OCI-LY3 (cell line): ENCODE data around the gene RGMA.

Experiments used
- H2AFZ ChIP-seq: fragments of 200-600, 300-600 bp; shearing (Covaris generic); 2 replicates; pipeline ENCODE4 v1.6.0; 2014; ENCODE audit warnings: antibody characterized with exemption, low read depth, low read length
- H3K27ac ChIP-seq: fragments of 200-600, 300-600 bp; sonication (generic); 2 replicates; pipeline ENCODE4 v1.5.1; 2014; ENCODE audit warnings: mild to moderate bottlenecking, low read length, moderate library complexity, mixed read lengths
- H3K27me3 ChIP-seq: fragments of 200-600, 300-600 bp; sonication (generic); 2 replicates; pipeline ENCODE4 v1.6.1; 2014; ENCODE audit warnings: low read depth, low read length, mixed read lengths
- H3K36me3 ChIP-seq: fragments of 200-600, 300-600 bp; sonication (generic); replicated peaks from 2 replicates; pipeline ENCODE3; 2014; ENCODE audit warnings: low read depth, low read length, mixed read lengths
- H3K4me1 ChIP-seq: fragments of 300-600, 200-600 bp; sonication (generic); 2 replicates; pipeline ENCODE4 v1.6.1; 2014; ENCODE audit warnings: low read length, mixed read lengths
- H3K4me2 ChIP-seq: fragments of 200-600, 300-600 bp; sonication (generic); 2 replicates; pipeline ENCODE4 v1.6.1; 2014; ENCODE audit warnings: low read length, mixed read lengths
- H3K4me3 ChIP-seq: fragments of 300-600, 200-600 bp; sonication (generic); 2 replicates; pipeline ENCODE4 v1.5.1; 2014; ENCODE audit warnings: antibody characterized with exemption, mild to moderate bottlenecking, low read length, moderate library complexity
- H3K79me2 ChIP-seq: fragments of 300-600, 200-600 bp; shearing (Covaris generic); 2 replicates; pipeline ENCODE4 v1.6.1; 2014; ENCODE audit warnings: mild to moderate bottlenecking, low read length, mixed read lengths
- H3K9ac ChIP-seq: fragments of 300-600, 200-600 bp; shearing (Covaris generic); 2 replicates; pipeline ENCODE4 v1.6.0; 2014; ENCODE audit warnings: mild to moderate bottlenecking, low read length, moderate library complexity
- H3K9me3 ChIP-seq: fragments of 200-600, 300-600 bp; shearing (Covaris generic); 2 replicates; pipeline ENCODE4 v1.6.1; 2014; ENCODE audit warnings: low read length, mixed read lengths; ENCODE audit not compliant: insufficient read depth
- H4K20me1 ChIP-seq: fragments of 200-600, 300-600 bp; sonication (generic); 2 replicates; pipeline ENCODE4 v1.6.1; 2016; ENCODE audit warnings: low read length, mixed read lengths; ENCODE audit not compliant: insufficient read depth
- CTCF ChIP-seq: fragments of 200-600, 300-600 bp; sonication (generic); IDR thresholded peaks from 2 replicates; pipeline ENCODE4 v1.5.1; 2014; ENCODE audit warnings: antibody characterized with exemption, low read length, low read depth
- EZH2phosphoT487 ChIP-seq: fragments of 200-600 bp; shearing (Covaris generic); IDR thresholded peaks from 2 replicates; pipeline ENCODE4 v1.6.1; 2018; ENCODE audit warnings: antibody characterized with exemption, mixed run types, low read depth

Gene RGMA

GRCh38 chr15:93082861-93083260, 6.2 kb downstream of the RGMA start:
- Histone ChIP-seq H3K27me3 (peaks cover 70% of the 10 kb centered on the region), H3K4me1 (no peaks in the 10 kb centered on the region), H3K4me3 (no peak overlapping the region), H4K20me1 (no peaks in the 10 kb centered on the region), H3K4me2 (no peak overlapping the region), H3K9me3 (no peaks in the 10 kb centered on the region), H3K79me2 (no peaks in the 10 kb centered on the region), H3K9ac (no peak overlapping the region), H3K27ac (no peak overlapping the region), H3K36me3 (no peaks in the 10 kb centered on the region), H2AFZ (no peak overlapping the region)
- no peak for TF ChIP-seq EZH2phosphoT487
- no peak for TF ChIP-seq CTCF

GRCh38 chr15:93081399-93081798, 7.6 kb downstream of the RGMA start:
- H3K4me3 ChIP-seq = no peak overlapping the region
- H3K4me2 ChIP-seq = no peak overlapping the region
- H3K4me1 ChIP-seq = no peaks in the 10 kb centered on the region
- H4K20me1 ChIP-seq = no peaks in the 10 kb centered on the region
- no peak overlapping the region for H3K27ac ChIP-seq
- peaks cover 70% of the 10 kb centered on the region for H3K27me3 ChIP-seq
- no peaks in the 10 kb centered on the region for H3K9me3 ChIP-seq
- H3K9ac ChIP-seq = no peak overlapping the region
- TF ChIP-seq EZH2phosphoT487 (no peak), CTCF (no peak)
- no peak overlapping the region for H2AFZ ChIP-seq
- H3K36me3 ChIP-seq = no peaks in the 10 kb centered on the region
- no peaks in the 10 kb centered on the region for H3K79me2 ChIP-seq

GRCh38 chr15:93080451-93080850, 8.6 kb downstream of the RGMA start:
- Histone ChIP-seq H3K79me2 (no peaks in the 10 kb centered on the region), H3K9ac (no peak overlapping the region), H3K9me3 (no peaks in the 10 kb centered on the region), H4K20me1 (no peaks in the 10 kb centered on the region), H3K27ac (no peak overlapping the region), H2AFZ (no peak overlapping the region), H3K27me3 (peaks cover 61% of the 10 kb centered on the region), H3K4me3 (no peak overlapping the region), H3K4me1 (no peaks in the 10 kb centered on the region), H3K4me2 (no peak overlapping the region), H3K36me3 (no peaks in the 10 kb centered on the region)
- no peak for TF ChIP-seq CTCF
- TF ChIP-seq EZH2phosphoT487 = no peak

GRCh38 chr15:93076875-93077274, 12.1 kb downstream of the RGMA start:
- Histone ChIP-seq H2AFZ (no peak overlapping the region), H3K27me3 (peaks cover 34% of the 10 kb centered on the region), H3K9me3 (no peaks in the 10 kb centered on the region), H3K27ac (no peak overlapping the region), H3K36me3 (no peaks in the 10 kb centered on the region), H3K9ac (no peak overlapping the region), H3K4me1 (no peaks in the 10 kb centered on the region), H3K79me2 (no peaks in the 10 kb centered on the region), H3K4me3 (no peak overlapping the region), H4K20me1 (no peaks in the 10 kb centered on the region), H3K4me2 (no peak overlapping the region)
- TF ChIP-seq EZH2phosphoT487 (no peak), CTCF (no peak)
